ENCODE results near the gene MGAT4A.

DNA sequence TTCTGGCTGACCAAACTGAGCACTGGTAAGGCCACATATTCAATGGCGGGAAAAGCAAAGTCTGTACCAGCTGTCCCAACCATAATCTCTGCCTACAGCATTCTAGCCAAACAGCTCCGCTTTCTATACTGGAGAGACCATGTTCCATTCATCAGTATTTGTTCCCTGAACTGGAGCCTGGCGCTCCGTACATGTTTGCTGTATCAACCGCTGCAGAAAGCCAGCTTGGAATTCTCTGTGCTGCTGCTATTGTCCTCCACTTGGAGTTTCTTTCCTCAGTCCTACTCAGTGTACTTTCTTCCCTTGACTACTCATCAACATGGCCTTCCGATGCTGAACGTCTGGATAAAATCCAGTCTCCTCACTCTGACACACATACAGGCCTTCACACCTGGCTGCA, 124.5 kb downstream of the MGAT4A start:
- TF ChIP-seq CHD4 (IDR thresholded peaks at IDR 0.05; ENCODE audit: borderline replicate concordance) = no peak
- no peak for TF ChIP-seq CEBPB (IDR thresholded peaks at IDR 0.05)
- TF ChIP-seq JUN (IDR thresholded peaks at IDR 0.05) = no peak
- TF ChIP-seq NPAS2 (CRISPR knock-in tag; IDR thresholded peaks at IDR 0.05; ENCODE audit: borderline replicate concordance) = no peak
- TF ChIP-seq, protein P1, sequence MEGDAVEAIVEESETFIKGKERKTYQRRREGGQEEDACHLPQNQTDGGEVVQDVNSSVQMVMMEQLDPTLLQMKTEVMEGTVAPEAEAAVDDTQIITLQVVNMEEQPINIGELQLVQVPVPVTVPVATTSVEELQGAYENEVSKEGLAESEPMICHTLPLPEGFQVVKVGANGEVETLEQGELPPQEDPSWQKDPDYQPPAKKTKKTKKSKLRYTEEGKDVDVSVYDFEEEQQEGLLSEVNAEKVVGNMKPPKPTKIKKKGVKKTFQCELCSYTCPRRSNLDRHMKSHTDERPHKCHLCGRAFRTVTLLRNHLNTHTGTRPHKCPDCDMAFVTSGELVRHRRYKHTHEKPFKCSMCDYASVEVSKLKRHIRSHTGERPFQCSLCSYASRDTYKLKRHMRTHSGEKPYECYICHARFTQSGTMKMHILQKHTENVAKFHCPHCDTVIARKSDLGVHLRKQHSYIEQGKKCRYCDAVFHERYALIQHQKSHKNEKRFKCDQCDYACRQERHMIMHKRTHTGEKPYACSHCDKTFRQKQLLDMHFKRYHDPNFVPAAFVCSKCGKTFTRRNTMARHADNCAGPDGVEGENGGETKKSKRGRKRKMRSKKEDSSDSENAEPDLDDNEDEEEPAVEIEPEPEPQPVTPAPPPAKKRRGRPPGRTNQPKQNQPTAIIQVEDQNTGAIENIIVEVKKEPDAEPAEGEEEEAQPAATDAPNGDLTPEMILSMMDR (IDR thresholded peaks at IDR 0.05) = no peak
- no peak for TF ChIP-seq KDM5A (IDR thresholded peaks at IDR 0.05)
- TF ChIP-seq TP53 (CRISPR knock-in tag; IDR thresholded peaks at IDR 0.05) = no peak
- TF ChIP-seq, protein P2, sequence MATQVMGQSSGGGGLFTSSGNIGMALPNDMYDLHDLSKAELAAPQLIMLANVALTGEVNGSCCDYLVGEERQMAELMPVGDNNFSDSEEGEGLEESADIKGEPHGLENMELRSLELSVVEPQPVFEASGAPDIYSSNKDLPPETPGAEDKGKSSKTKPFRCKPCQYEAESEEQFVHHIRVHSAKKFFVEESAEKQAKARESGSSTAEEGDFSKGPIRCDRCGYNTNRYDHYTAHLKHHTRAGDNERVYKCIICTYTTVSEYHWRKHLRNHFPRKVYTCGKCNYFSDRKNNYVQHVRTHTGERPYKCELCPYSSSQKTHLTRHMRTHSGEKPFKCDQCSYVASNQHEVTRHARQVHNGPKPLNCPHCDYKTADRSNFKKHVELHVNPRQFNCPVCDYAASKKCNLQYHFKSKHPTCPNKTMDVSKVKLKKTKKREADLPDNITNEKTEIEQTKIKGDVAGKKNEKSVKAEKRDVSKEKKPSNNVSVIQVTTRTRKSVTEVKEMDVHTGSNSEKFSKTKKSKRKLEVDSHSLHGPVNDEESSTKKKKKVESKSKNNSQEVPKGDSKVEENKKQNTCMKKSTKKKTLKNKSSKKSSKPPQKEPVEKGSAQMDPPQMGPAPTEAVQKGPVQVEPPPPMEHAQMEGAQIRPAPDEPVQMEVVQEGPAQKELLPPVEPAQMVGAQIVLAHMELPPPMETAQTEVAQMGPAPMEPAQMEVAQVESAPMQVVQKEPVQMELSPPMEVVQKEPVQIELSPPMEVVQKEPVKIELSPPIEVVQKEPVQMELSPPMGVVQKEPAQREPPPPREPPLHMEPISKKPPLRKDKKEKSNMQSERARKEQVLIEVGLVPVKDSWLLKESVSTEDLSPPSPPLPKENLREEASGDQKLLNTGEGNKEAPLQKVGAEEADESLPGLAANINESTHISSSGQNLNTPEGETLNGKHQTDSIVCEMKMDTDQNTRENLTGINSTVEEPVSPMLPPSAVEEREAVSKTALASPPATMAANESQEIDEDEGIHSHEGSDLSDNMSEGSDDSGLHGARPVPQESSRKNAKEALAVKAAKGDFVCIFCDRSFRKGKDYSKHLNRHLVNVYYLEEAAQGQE (IDR thresholded peaks at IDR 0.05) = no peak
- TF ChIP-seq CBX8 (IDR thresholded peaks at IDR 0.05) = no peak

Measured in A549 (cell line).